Gastroesophageal sphincter (tissue), 4 donors: ENCODE results near the gene OTC. TPM values are rescaled to one million over a fixed set of nuclear protein-coding genes. Genes with fewer than 3 reads are reported as not detected.

Experiments used
- ATAC-seq: fragments of 150-250 bp; one replicate; pipeline ENCODE4 v1.9.1; 2016; ENCODE audit warnings: mild to moderate bottlenecking, moderate library complexity
- H3K27ac ChIP-seq, 4 donors: fragments of 200-600 bp; sonication (generic) in 3 of 4; 1 replicate in 3 of 4; 2 replicates in 1 of 4; pipeline ENCODE4 v1.5.1; 2016 to 2019
- H3K27me3 ChIP-seq: fragments of 200-600 bp; sonication (generic); one replicate; pipeline ENCODE4 v1.5.1; 2019
- H3K36me3 ChIP-seq, 2 donors: fragments of 200-600 bp; sonication (generic); one replicate each; pipeline ENCODE4 v1.5.1; 2019; ENCODE audit warnings: control low read depth in 1 of 2
- H3K4me1 ChIP-seq, 3 donors: fragments of 200-600 bp; sonication (generic); 1 replicate in 2 of 3; 2 replicates in 1 of 3; pipeline ENCODE4 v1.5.1; 2016 to 2019; ENCODE audit warnings: control low read depth in 2 of 3
- H3K4me3 ChIP-seq, 2 donors: fragments of 200-600 bp; sonication (generic); one replicate each; pipeline ENCODE4 v1.5.1; 2019; ENCODE audit warnings: mild to moderate bottlenecking in 1 of 2, moderate library complexity in 1 of 2
- H3K9me3 ChIP-seq, 3 donors: fragments of 200-600 bp; sonication (generic); one replicate each; pipeline ENCODE4 v1.5.1; 2017 to 2019; ENCODE audit warnings: control low read depth in 2 of 3
- EP300 ChIP-seq: sonication (generic); formaldehyde crosslinking; IDR thresholded peaks from one replicate; pipeline ENCODE4 v1.6.1; 2017; ENCODE audit warnings: antibody characterized with exemption, mild to moderate bottlenecking
- POLR2A ChIP-seq, 2 donors: fragments of 450-650 bp; IDR thresholded peaks; one replicate each; pipeline ENCODE4 v1.6.1; 2017; ENCODE audit warnings: antibody characterized with exemption in 2 of 2, mild to moderate bottlenecking in 2 of 2, moderate library complexity in 1 of 2
- POLR2AphosphoS5 ChIP-seq: sonication (generic); formaldehyde crosslinking; IDR thresholded peaks from one replicate; pipeline ENCODE4 v1.6.1; 2017; ENCODE audit warnings: antibody characterized with exemption
- WGBS, 2 donors: methylation state at CpG; one replicate each; pipeline ENCODE4 v1.1.5; 2018; ENCODE audit warnings: low coverage in 1 of 2; 5-methylcytosine and 5-hydroxymethylcytosine counted together
- total RNA-seq, 4 donors: library from RNA; depleted of rRNA; stranded (reverse); fragments of >200 nt; gene quantifications; one replicate each; pipeline ENCODE4 v1.1.0, GENCODE V29; 2016
- TF ChIP-seq, protein P1 (sequence below), 4 experiments: fragments of 200-600 bp in 2 of 4; fragments of 450-650 bp in 2 of 4; sonication (generic) in 1 of 4; IDR thresholded peaks; one replicate each; pipeline ENCODE4 v1.5.1; 2017 to 2019; ENCODE audit warnings: antibody characterized with exemption in 4 of 4, mild to moderate bottlenecking in 2 of 4, moderate library complexity in 2 of 4

Gene OTC
- under 1 TPM in 2 of 4 donors, not detected in 2; 0.67 to 0.94 TPM for total RNA-seq

GRCh38 chrX:38352362-38352761 is at the start of gene OTC:
Gene OTC (plus strand): TSS chrX:38352604. CDS start chrX:38352697, 93 bp downstream.
- TF ChIP-seq, protein P1, sequence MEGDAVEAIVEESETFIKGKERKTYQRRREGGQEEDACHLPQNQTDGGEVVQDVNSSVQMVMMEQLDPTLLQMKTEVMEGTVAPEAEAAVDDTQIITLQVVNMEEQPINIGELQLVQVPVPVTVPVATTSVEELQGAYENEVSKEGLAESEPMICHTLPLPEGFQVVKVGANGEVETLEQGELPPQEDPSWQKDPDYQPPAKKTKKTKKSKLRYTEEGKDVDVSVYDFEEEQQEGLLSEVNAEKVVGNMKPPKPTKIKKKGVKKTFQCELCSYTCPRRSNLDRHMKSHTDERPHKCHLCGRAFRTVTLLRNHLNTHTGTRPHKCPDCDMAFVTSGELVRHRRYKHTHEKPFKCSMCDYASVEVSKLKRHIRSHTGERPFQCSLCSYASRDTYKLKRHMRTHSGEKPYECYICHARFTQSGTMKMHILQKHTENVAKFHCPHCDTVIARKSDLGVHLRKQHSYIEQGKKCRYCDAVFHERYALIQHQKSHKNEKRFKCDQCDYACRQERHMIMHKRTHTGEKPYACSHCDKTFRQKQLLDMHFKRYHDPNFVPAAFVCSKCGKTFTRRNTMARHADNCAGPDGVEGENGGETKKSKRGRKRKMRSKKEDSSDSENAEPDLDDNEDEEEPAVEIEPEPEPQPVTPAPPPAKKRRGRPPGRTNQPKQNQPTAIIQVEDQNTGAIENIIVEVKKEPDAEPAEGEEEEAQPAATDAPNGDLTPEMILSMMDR (IDR thresholded peaks at IDR 0.05): no peak
- no peak for TF ChIP-seq POLR2A (IDR thresholded peaks at IDR 0.05)
- no peak for TF ChIP-seq POLR2AphosphoS5
- TF ChIP-seq EP300: no peak
- H3K27ac ChIP-seq: no peak within 1 kb of the TSS
- no peaks in the 10 kb centered on the region for H3K4me1 ChIP-seq
- no peak within 1 kb of the TSS for H3K4me3 ChIP-seq
- 65 to 71% methylated on average over 4 of the region's 4 CpGs for WGBS, 2 donors
- ATAC-seq: no peak
- H3K36me3 ChIP-seq: no peaks in the 10 kb centered on the region
- no peaks in the 10 kb centered on the region for H3K27me3 ChIP-seq
- H3K9me3 ChIP-seq: no peaks in the 10 kb centered on the region

DNA sequence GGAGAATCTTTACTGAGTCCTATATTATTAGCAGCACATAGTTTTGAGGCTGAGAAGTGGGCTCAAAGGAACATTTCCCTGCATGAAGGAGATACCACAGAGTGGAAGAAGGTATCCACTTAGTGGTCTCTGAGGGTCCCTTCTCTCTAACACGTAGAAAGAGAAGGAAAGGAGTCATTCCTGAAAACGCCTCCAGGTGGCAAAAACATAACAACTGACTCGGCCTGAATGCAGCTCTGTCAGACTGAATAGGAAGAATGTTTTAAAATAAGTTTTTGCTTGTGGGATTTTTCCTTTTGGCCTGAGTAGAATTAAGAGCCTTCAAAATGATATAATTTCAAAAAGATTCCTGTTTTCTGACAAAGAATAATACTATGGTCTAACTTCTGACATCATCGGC is 48.4 kb upstream of the OTC start:
- no peak overlapping the region for H3K4me3 ChIP-seq
- H3K27ac ChIP-seq: no peak overlapping the region
- ATAC-seq: no peak
- no peaks in the 10 kb centered on the region for H3K4me1 ChIP-seq
- H3K27me3 ChIP-seq: no peaks in the 10 kb centered on the region
- WGBS, 2 donors: 32 to 62% methylated on average over 2 to 4 of the region's 4 CpGs
- no peak for TF ChIP-seq POLR2AphosphoS5
- TF ChIP-seq, protein P1 (IDR thresholded peaks at IDR 0.05): peak in 3 of 4 experiments; percentile 13 to 15 (median 15)
- H3K36me3 ChIP-seq: peaks cover 0 to 9% of the 10 kb centered on the region in 2 donors
- no peaks in the 10 kb centered on the region for H3K9me3 ChIP-seq

DNA sequence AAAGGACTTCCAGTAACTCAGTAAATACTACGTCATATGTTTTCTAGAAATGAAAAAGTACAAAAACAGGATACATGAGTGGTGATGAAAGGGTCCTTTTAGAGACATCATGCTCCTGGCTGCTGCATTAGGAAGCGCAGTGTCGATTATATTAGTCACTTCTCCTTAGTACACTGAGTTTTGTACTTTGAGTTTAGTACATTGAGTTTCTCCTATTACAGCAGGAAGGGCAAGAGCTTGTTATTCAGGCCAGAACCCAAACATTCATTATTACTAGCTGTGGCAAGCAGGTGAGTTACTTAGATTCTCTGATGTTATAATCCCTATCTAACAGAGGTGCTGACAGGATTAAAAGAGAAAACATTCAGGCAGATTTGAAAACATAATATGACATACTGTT is 46.4 kb upstream of the OTC start:
- peak; percentile 47 for TF ChIP-seq POLR2AphosphoS5
- no peak for TF ChIP-seq EP300
- Histone ChIP-seq H3K27ac (peak overlapping the region in 2 of 4 donors; percentile 48 to 51), H3K4me3 (no peak overlapping the region), H3K36me3 (peaks cover 0 to 13% of the 10 kb centered on the region in 2 donors), H3K27me3 (no peaks in the 10 kb centered on the region), H3K9me3 (no peaks in the 10 kb centered on the region), H3K4me1 (no peaks in the 10 kb centered on the region)
- peak; percentile 80 for ATAC-seq
- 63 to 74% methylated on average over 2 to 3 of the region's 3 CpGs for WGBS, 2 donors

- ATAC-seq: no peak
- no peak overlapping the region for H3K27ac ChIP-seq
- no peaks in the 10 kb centered on the region for H3K4me1 ChIP-seq
- TF ChIP-seq EP300 (no peak), POLR2A (IDR thresholded peaks at IDR 0.05) (no peak), POLR2AphosphoS5 (no peak)
- TF ChIP-seq, protein P1 (IDR thresholded peaks at IDR 0.05): no peak
- no peak overlapping the region for H3K4me3 ChIP-seq
- H3K27me3 ChIP-seq: no peaks in the 10 kb centered on the region
- no peaks in the 10 kb centered on the region for H3K9me3 ChIP-seq
- peaks cover 0 to 24% of the 10 kb centered on the region in 2 donors for H3K36me3 ChIP-seq
- WGBS, 2 donors: 65 to 88% methylated on average over 2 of the region's 2 CpGs
These were observed 40.7 kb upstream of the OTC start for GRCh38 chrX:38311743-38312142.

- H3K9me3 ChIP-seq: no peaks in the 10 kb centered on the region
- H3K27ac ChIP-seq: no peak overlapping the region
- no peaks in the 10 kb centered on the region for H3K4me1 ChIP-seq
- TF ChIP-seq, protein P1 (IDR thresholded peaks at IDR 0.05): no peak
- no peak for TF ChIP-seq POLR2A (IDR thresholded peaks at IDR 0.05)
- no peak for TF ChIP-seq EP300
- no peak for TF ChIP-seq POLR2AphosphoS5
- 40% methylated on average over 1 of the region's 4 CpGs; no CpG with 5 or more reads in 1 of the 2 donors for WGBS, 2 donors
- no peak overlapping the region for H3K4me3 ChIP-seq
- H3K36me3 ChIP-seq: peaks cover 0 to 28% of the 10 kb centered on the region in 2 donors
- ATAC-seq: no peak
- no peaks in the 10 kb centered on the region for H3K27me3 ChIP-seq
These were observed 40.0 kb upstream of the OTC start for GRCh38 chrX:38312436-38312835.
